Fibroblast of lung (primary cell): ENCODE data around the gene PABPC1L.

Experiments used
- CTCF ChIP-seq, 2 donors: IDR thresholded peaks in 1 of 2; conservative IDR thresholded peaks in 1 of 2; 1 replicate in 1 of 2; 2 replicates in 1 of 2; pipeline ENCODE4 v1.5.1; 2011 to 2012; ENCODE audit warnings: low read length in 2 of 2, control low read depth in 1 of 2, inconsistent platforms in 1 of 2, low read depth in 1 of 2, mild to moderate bottlenecking in 1 of 2
- EZH2 ChIP-seq: IDR thresholded peaks from 2 replicates; pipeline ENCODE4 v1.5.1; 2012; ENCODE audit warnings: low read length, control low read depth, mild to moderate bottlenecking; ENCODE audit errors: missing control alignments

- TF ChIP-seq CTCF (conservative IDR thresholded peaks at IDR 0.05 in 1 of 2, IDR thresholded peaks at IDR 0.05 in 1 of 2; ENCODE audit: low read depth in 1 of 2, low read length in 2 of 2) = no peak
- TF ChIP-seq EZH2 = no peak
These were observed 22.1 kb downstream of the PABPC1L start for GRCh38 chr20:44931911-44932310.
